ENCODE measurements around the gene SAE1.
"Not testable (repeated sequence)": the region's sequence is repeated elsewhere in the genome, so short reads cannot be mapped to it uniquely, and the experiment has no call there.

SAE1 gene

DNA sequence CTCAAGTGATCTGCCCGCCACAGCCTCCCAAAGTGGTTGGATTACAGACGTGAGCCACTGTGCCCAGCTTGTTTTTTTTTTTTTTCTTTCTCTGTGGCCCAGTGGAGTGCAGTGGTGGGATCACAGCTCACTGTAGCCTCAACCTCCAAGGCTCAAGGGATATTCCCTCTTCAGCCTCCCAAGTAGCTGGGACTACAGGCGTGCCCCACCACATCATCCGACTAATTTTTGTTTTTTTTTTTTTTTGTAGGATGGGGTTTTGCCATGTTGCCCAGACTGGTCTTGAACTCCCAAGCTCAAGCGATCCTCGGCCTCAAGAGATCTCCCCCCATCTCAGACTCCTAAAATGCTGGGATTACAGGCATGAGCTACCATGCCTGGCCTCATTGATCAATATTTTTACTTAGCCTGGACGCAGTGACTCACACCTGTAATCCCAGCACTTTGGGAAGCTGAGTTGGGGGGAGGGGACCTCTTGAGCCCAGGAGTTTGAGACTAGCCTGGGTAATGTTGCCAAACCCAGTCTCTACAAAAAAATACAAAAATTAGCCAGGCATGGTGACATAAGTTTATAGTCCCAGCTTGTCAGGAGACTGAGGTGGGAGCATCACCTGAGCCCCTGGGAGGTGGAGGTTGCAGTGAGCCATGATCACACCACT is 1.7 kb downstream of the SAE1 start:
- DNase-seq: no peak

DNA sequence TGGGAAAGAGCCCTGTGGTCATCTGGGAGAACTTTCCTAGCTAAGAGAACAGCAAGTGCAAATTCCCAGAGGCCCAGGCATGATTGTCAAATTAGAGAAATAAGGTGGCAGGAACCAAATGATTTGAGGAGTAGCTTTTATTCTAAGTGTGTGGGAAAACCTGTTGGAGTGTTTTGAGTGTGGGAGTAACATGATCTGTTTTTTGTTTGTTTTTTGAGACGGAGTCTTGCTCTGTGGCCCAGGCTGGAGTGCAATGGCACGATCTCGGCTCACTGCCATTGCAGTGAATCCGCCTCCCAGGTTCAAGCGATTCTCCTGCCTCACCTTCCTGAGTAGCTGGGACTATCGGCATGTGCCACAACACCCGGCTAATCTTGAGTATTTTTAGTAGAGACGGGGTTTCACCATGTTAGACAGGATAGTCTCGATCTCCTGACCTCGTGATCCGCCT is 2.4 kb downstream of the SAE1 start:
- DNase-seq: no peak

DNA sequence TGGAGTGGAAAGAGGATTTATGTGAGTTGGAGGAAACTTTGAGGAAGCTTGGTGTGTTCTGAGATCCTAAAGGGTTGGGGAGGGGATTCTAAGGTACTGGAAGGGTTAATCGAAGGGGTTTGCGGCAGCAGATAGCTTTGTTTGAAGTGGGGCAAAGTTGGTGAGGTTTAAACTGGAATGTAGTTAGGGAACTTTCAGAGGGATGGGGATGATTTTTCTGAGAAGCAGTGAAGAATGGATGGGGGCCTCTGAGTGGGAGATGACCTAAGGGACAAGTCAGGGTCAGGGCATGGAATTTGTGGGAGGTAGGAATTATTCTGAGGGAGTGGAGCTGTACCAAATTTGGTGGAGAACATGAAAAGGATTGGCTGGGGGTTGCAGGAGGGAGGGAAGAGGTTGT is 3.9 kb downstream of the SAE1 start:
- DNase-seq: no peak

GRCh38 chr19:47135156-47135555 is 4.5 kb downstream of the SAE1 start:
- no peak for DNase-seq

DNA sequence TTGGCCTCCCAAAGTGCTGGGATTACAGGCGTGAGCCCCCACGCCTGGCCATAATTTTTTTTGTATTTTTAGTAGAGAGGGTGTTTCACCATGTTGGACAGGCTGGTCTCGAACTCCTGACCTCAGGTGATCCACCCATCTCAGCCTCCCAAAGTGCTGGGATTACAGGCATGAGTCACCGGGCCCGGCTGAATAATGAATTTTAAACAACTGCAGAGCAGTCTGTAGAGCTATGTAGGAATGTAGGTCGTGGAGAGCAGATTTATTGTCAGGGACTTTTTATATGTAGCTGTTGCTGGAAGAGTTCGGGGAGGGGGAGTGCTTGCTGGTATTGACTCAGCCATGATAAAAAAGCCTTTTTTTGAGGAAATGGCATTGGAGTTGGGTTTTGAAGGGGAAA is 10.6 kb downstream of the SAE1 start:
- not testable (repeated sequence) for DNase-seq

GRCh38 chr19:47141695-47142094 is 11.1 kb downstream of the SAE1 start:
- DNase-seq: no peak

DNA sequence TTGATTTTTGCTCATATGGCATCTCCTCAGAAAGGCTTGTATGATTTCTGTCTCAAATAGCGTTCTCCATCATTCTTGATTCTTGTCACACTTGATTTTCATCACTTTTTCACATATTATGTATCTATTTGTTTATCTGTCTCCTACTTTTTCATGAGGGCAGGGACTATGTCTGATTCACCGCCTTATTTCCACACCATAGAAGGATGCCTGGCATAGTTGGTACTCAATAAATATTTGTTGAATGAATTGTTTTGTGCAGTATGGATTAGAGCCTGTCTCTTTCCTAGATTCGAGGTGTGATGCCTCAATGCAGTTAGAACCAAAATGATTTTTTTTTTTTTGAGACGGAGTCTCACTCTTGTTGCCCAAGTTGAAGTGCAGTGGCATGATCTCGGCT is 12.1 kb downstream of the SAE1 start:
- no peak for DNase-seq

DNA sequence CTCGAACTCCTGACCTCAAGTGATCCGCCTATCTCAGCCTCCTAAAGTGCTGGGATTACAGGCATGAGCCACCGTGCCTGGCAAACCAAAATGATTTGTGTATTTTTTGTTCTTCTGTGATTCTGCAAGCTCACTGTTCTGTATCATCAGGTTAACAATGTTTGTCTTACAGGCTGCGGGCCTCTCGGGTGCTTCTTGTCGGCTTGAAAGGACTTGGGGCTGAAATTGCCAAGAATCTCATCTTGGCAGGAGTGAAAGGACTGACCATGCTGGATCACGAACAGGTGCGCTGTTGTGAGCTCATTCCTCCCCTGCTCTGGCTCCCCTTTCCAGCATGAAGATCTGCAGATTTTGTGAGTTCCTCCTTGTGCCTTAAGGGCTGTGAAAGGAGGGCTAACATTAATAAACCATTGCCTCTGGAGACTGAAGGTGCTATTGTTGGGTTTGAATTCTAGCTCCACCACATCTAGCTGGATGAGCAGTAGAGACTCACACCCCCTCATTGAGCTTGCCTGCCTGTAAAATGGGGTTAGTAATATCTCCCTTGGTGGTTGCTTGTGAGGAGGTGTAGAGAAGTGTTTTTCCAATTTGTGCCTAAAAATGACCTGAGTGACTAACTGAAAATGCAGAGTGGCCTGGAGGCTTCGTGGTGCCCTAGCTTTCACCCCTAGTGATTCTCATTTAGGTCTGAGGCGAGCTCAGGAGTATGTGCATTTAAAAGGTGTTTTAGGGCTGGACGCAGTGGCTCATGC is 12.9 kb downstream of the SAE1 start:
- no peak for DNase-seq

- no peak for DNase-seq
Measured at GRCh38 chr19:47144630-47145029, 14.0 kb downstream of the SAE1 start.

GRCh38 chr19:47145639-47146486 is 15.2 kb downstream of the SAE1 start:
- no peak for DNase-seq

DNA sequence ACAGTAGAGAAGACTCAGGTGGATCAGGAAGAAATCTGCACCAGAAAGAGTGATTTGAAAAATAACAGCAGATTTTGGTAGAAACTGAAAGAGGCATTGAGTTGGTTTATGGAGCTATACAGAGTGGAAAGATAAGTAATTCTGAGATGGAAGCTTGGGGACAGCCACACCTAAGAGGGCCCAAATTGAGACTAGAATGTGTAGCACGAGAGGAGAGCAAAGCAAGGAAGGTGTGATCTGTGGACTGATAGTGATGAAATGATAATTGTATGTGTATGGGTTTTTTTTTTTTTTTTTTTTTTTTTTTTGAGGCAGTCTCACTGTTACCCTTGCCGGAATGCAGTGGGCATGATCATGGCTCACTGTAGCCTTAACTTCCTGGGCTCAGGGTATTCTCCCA is 16.3 kb downstream of the SAE1 start:
- no peak for DNase-seq

DNA sequence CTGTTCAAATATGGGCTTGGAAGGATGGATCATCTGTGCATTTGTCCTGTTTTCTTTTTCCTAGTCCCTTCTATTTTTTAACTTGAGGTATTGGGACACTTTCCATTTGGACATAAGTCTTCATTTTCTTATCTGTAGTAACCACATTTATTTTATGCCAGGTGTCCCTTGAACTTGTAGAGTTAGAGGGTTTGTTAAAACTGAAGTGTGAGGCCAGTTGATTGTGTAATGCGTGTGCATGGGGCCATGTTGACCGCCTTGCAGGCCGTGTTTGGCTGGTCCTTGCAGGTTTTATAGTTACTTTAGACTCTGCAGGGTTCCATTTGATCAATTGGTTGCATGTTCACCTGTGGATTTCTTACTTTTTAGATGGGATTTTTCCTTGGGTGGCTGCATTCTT is 21.0 kb downstream of the SAE1 start:
- DNase-seq: no peak

DNA sequence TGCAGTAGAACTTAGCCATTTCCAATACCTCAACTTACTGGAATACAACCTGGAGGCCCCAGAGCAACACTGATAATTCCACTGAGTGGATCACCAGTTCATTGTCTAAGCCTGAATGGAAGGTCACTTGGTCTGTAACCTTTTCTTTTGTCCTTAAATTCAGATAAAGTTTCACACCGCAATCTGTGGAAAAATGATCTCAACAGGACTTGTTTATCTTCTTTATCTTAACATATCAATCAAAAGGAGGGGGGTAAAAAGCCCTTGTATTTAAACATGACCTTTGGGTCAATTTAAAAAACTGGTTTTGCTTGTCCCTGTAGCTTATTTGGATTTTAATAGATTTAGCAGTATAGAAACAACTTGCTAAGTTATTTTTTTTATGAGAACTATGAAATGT is 21.6 kb downstream of the SAE1 start:
- DNase-seq: no peak

DNA sequence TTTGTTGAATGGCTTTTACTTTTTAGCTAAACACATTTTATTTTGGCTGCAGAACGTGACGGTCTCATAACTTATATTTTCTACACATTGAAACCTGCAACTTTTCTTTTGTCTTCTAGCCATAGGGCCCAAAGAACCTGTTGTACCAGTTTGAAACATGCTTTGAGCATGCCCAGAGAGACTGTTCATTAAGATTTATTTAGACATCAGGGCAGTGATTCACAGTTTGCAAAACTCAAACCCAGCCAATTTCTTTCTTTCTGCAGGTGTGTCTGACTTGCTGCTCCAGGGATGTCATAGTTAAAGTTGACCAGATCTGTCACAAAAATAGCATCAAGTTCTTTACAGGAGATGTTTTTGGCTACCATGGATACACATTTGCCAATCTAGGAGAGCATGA is 22.0 kb downstream of the SAE1 start:
- no peak for DNase-seq

- no peak for DNase-seq
Measured at GRCh38 chr19:47153266-47153665, 22.6 kb downstream of the SAE1 start.

DNA sequence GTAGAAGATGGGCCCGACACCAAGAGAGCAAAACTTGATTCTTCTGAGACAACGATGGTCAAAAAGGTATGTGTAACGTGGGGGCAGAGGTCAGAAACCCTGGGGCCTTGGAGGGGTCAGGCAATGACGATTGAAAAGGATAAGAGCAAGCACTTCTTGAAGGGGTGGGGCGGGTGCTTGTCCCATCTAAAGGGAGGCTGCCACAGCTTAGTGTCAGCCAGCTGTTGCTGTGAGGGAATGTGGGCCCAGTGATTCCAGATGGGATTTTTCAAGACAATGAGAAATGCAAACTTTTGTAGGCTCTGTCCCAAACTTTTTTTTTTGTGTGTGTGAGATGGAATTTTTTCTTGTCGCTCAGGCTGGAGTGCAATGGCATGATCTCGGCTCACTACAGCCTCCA is 24.5 kb downstream of the SAE1 start:
- DNase-seq: no peak

DNA sequence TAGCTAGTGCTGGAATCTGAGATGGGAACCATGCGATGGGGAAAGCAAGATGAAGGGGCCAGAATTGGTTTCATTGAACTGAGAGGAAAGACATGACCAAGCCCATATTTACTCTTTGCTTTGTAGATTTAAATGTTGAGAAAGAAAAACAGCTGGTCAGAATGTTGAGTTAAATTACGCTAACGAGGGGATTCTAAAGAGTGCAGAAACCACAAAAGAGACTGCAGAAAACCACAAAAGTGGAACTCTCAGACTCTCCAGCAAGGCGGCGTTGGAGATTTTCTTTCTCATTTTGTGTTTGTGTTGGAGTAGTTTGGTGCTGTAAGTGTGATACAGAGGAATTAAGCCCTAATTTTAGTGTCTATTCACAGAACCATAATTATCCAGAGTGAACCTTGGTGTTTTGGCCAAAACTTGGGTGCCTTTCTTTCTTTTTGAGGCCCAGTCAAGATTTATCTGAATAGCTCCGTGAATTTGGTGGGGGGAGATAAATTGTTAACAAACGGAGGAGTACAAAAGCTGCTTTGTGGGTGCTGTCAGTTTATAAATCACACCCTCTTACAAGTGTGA is 26.3 kb downstream of the SAE1 start:
- no peak for DNase-seq

GRCh38 chr19:47157431-47158321 is 27.0 kb downstream of the SAE1 start:
- DNase-seq: no peak

DNA sequence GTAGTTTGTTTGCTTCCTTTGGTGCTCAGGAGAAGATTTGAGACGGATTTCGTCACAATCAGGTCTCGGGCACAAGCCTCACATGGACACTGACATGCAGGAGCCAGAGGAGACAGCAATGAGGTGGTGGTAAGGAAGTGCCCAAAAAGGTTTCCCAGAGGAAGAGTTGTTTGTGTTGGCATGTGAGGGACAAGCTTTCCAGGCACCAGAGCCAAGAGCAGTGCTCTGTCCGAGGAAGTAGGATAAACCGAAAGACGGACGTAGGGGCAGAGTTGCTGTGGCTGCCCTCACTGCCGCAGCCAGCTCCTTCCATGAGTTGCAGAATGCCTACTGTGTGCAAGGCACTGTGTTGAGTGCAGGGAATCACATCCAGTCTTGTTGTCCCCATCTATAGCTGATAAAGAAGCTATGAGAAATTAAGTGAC is 27.7 kb downstream of the SAE1 start:
- no peak for DNase-seq

- no peak for DNase-seq
Measured at GRCh38 chr19:47158879-47159503, 28.4 kb downstream of the SAE1 start.

DNA sequence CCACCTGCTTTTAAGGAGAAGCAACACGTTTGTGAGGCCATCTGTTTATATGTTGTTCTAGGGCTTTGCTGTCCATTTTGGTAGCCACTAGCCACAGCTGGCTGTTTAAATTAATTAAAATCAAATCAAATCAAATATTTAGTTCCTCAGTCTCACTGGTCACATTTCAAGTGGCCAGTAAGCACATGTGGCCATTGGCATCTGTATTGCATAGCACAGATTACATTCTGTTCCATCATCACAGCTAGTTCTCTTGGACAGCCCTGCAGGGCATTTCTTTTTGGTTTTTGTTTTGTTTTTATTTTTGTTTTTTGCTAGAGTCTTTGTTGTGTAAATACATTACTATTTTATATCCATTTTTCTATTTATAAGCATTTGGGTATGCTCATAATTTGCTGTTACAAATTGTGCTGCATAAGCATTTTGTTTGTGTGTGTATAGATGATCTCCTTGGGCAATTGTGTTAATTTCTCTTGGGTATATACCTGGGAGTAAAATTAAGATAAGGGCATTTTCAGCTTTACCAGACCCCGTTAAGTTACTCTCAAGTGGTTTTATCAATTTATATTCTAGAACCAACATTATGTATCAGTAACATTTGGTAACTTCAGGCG is 31.3 kb downstream of the SAE1 start:
- no peak for DNase-seq
